ENCODE results near the gene MT2A. TPM values are rescaled to one million over a fixed set of nuclear protein-coding genes. Genes with fewer than 3 reads are reported as not detected.

The MT2A gene
- total RNA-seq, 6 experiments from 2014 or later = 946 to 4,033 (median 2,228) TPM

DNA sequence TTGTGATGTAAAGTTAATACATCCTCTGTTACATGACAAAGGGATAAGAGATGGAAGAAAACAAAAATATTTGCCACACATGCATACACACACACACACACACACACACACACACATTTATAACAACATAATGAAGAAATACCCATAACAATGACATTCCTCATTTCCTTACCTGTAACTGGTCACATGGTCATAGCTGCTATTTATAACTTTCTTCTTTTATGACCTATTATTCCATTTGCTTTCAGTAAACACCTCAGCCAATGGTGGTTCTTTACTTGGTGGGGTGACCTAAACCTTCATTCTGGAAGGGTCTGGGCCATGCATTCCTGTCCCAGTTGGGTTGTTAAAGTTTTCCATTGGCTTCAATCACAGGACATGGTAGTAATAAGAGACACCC lies 5.3 kb downstream of the MT2A start:
- TF ChIP-seq, protein P1, sequence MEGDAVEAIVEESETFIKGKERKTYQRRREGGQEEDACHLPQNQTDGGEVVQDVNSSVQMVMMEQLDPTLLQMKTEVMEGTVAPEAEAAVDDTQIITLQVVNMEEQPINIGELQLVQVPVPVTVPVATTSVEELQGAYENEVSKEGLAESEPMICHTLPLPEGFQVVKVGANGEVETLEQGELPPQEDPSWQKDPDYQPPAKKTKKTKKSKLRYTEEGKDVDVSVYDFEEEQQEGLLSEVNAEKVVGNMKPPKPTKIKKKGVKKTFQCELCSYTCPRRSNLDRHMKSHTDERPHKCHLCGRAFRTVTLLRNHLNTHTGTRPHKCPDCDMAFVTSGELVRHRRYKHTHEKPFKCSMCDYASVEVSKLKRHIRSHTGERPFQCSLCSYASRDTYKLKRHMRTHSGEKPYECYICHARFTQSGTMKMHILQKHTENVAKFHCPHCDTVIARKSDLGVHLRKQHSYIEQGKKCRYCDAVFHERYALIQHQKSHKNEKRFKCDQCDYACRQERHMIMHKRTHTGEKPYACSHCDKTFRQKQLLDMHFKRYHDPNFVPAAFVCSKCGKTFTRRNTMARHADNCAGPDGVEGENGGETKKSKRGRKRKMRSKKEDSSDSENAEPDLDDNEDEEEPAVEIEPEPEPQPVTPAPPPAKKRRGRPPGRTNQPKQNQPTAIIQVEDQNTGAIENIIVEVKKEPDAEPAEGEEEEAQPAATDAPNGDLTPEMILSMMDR (IDR thresholded peaks at IDR 0.05) = no peak
- H3K4me1 ChIP-seq = peaks cover 0 to 27% (median 12%) of the 10 kb centered on the region in 4 donors
- DNase-seq = no peak
- H3K4me3 ChIP-seq = no peak overlapping the region
- no peaks in the 10 kb centered on the region for H3K27me3 ChIP-seq
- no peak overlapping the region for H3K27ac ChIP-seq
- intact Hi-C loops (cut with DNase I) = no loop called here
- no peaks in the 10 kb centered on the region for H3K36me3 ChIP-seq
- ATAC-seq = no peak
- no peaks in the 10 kb centered on the region for H3K9me3 ChIP-seq

DNA sequence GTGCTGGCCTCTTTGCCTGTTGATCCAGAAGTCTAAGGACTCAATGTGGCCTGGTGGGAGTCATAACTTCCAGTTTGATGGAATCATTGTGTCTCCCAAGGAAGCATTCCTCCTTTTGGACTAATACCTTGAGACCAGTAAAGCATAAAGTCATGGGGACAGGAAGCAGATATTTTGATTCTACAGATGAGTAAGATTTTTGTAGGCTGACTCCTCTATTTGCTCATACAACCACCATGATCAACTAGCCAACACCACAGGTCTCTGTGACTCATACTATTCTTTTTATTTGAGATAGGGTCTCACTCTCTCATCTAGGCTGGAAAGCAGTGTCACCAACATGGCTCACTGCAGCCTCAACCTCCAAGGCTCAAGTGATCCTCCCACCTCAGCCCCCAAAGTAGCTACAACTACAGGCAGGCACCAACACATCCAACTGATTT lies 6.2 kb downstream of the MT2A start:
- no peaks in the 10 kb centered on the region for H3K9me3 ChIP-seq
- ATAC-seq (no peak), DNase-seq (no peak)
- TF ChIP-seq POLR2A (IDR thresholded peaks at IDR 0.05) = no peak
- TF ChIP-seq, protein P1 (IDR thresholded peaks at IDR 0.05) = no peak
- no peak overlapping the region for H3K27ac ChIP-seq
- intact Hi-C loops (cut with DNase I) = no loop called here
- peaks cover 0 to 29% (median 12%) of the 10 kb centered on the region in 4 donors for H3K4me1 ChIP-seq
- H3K4me3 ChIP-seq = no peak overlapping the region
- no peaks in the 10 kb centered on the region for H3K27me3 ChIP-seq
- H3K36me3 ChIP-seq = no peaks in the 10 kb centered on the region

DNA sequence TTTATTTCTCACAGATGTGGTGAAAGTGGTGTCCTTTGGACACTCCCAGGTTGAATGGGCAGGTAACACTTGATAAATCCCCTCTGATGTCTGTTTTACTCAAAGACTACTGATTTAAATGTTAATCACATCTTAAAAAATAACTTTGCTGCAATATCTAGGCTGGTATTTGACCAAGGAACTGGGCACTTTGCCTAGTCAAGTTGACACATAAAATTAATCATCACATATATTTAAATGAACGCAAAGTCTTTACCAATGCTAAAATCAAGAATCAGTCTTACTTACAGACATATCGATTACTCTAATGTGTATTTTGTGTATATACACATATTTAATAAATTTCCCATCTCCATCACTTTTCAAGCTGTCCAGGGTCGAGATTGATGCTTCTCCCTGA lies 7.0 kb downstream of the MT2A start:
- 64% methylated on average over 3 of the region's 3 CpGs for WGBS (ENCODE audit: insufficient coverage, low coverage, low lambda C conversion rate, missing lambda C conversion rate)
- intact Hi-C loops (cut with DNase I) = no loop called here
- TF ChIP-seq, protein P1 (IDR thresholded peaks at IDR 0.05) = no peak
- no peak for TF ChIP-seq POLR2A (IDR thresholded peaks at IDR 0.05)
- no peaks in the 10 kb centered on the region for H3K27me3 ChIP-seq
- DNase-seq = no peak
- H3K36me3 ChIP-seq = no peaks in the 10 kb centered on the region
- ATAC-seq = no peak
- no peak overlapping the region for H3K27ac ChIP-seq
- H3K4me1 ChIP-seq = peaks cover 0 to 29% (median 12%) of the 10 kb centered on the region in 4 donors
- no peak overlapping the region for H3K4me3 ChIP-seq
- no peaks in the 10 kb centered on the region for H3K9me3 ChIP-seq

DNA sequence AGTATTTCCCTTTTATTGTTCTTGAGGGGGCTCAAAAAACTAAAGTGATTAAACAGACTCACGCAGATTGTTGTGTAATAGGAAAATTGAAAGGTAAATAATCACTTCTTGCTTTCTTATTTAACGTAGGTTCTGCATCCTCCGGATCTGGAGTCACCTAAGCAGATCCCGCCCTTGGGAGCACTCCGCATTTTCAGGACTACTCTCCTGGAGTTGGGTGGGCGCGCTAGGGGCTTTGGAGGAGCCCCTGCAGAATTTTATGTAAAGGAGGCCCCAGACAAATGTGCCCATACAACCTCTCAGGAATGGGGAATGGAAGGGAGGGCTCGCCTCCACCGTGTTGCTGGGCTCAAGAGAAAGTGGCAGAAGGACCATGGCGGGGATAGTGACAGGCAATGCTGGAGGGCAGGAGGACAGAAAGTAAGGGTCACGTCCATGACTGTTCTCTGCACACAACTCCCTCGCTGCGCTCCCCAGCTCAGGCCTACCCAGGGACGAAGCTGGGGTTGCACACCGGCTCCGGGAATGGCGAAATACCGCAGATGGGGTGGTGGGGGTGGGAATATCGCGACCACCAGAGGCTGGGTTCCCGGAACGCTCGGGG lies 8.3 kb downstream of the MT2A start:
- Histone ChIP-seq H3K4me1 (peaks cover 0 to 28% (median 13%) of the 10 kb centered on the region in 4 donors), H3K4me3 (peak overlapping the region; percentile 36 to 61 (median 51)), H3K27me3 (no peaks in the 10 kb centered on the region), H3K36me3 (no peaks in the 10 kb centered on the region), H3K9me3 (no peaks in the 10 kb centered on the region), H3K27ac (peak overlapping the region; percentile 62 to 88 (median 74))
- TF ChIP-seq, protein P1 (IDR thresholded peaks at IDR 0.05) = no peak
- no peak for TF ChIP-seq POLR2A (IDR thresholded peaks at IDR 0.05)
- DNase-seq (no peak), ATAC-seq (peak; percentile 16 to 56 (median 48))
- 70% methylated on average over 8 of the region's 23 CpGs for WGBS (ENCODE audit: insufficient coverage, low coverage, low lambda C conversion rate, missing lambda C conversion rate)
- intact Hi-C loops (cut with DNase I) = no loop called here
